Activated naive CD4-positive, alpha-beta T cell treated with anti-CD3 and anti-CD28 coated beads, Interleukin-2, amount 50 U/mL, for 24 hours (primary cell): ENCODE results near the gene ATG4C.
"Not testable (repeated sequence)": the region's sequence is repeated elsewhere in the genome, so short reads cannot be mapped to it uniquely, and the experiment has no call there.

ENCODE experiments used
- H3K27ac Mint-ChIP-seq: one replicate; pipeline ENCODE4 v1.8.0; 2021; ENCODE audit warnings: mild to moderate bottlenecking, mixed read lengths
- H3K27me3 Mint-ChIP-seq: one replicate; pipeline ENCODE4 v1.8.0; 2021; ENCODE audit warnings: mixed read lengths
- H3K36me3 Mint-ChIP-seq: one replicate; pipeline ENCODE4 v1.8.0; 2021; ENCODE audit warnings: mixed read lengths
- H3K4me1 Mint-ChIP-seq: one replicate; pipeline ENCODE4 v1.8.0; 2021; ENCODE audit warnings: mixed read lengths
- H3K4me3 Mint-ChIP-seq: one replicate; pipeline ENCODE4 v1.8.0; 2021; ENCODE audit warnings: mild to moderate bottlenecking, mixed read lengths
- H3K9me3 Mint-ChIP-seq: one replicate; pipeline ENCODE4 v1.8.0; 2021; ENCODE audit warnings: mixed read lengths

Gene ATG4C

GRCh38 chr1:62762027-62762426 lies 21.9 kb upstream of the ATG4C start:
- not testable (repeated sequence) for H3K27me3 Mint-ChIP-seq, H3K27ac Mint-ChIP-seq, H3K9me3 Mint-ChIP-seq, H3K36me3 Mint-ChIP-seq, H3K4me3 Mint-ChIP-seq, H3K4me1 Mint-ChIP-seq

GRCh38 chr1:62765981-62766380 lies 18.0 kb upstream of the ATG4C start:
- H3K36me3 Mint-ChIP-seq = no peaks in the 10 kb centered on the region
- no peak overlapping the region for H3K27ac Mint-ChIP-seq
- no peaks in the 10 kb centered on the region for H3K4me1 Mint-ChIP-seq
- no peak overlapping the region for H3K4me3 Mint-ChIP-seq
- H3K9me3 Mint-ChIP-seq = no peaks in the 10 kb centered on the region
- H3K27me3 Mint-ChIP-seq = no peaks in the 10 kb centered on the region

DNA sequence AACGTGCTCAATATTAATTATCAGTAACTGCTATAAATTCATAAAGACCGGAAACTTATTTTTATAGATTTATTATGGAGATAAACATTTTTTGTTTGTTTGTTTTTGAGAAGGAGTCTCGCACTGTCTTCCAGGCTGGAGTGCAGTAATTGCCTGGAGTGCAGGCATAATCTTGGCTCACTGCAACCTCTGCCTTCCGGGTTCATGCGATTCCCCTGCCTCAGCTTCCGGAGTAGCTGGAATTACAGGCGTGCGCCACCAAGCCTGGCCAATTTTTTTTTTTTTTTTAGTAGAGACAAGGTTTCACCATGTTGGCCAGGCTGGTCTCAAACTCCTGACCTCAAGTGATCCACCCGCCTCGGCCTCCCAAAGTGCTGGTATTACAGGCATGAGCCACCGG lies 15.4 kb upstream of the ATG4C start:
- not testable (repeated sequence) for H3K4me1 Mint-ChIP-seq, H3K27ac Mint-ChIP-seq, H3K9me3 Mint-ChIP-seq, H3K36me3 Mint-ChIP-seq, H3K27me3 Mint-ChIP-seq, H3K4me3 Mint-ChIP-seq

DNA sequence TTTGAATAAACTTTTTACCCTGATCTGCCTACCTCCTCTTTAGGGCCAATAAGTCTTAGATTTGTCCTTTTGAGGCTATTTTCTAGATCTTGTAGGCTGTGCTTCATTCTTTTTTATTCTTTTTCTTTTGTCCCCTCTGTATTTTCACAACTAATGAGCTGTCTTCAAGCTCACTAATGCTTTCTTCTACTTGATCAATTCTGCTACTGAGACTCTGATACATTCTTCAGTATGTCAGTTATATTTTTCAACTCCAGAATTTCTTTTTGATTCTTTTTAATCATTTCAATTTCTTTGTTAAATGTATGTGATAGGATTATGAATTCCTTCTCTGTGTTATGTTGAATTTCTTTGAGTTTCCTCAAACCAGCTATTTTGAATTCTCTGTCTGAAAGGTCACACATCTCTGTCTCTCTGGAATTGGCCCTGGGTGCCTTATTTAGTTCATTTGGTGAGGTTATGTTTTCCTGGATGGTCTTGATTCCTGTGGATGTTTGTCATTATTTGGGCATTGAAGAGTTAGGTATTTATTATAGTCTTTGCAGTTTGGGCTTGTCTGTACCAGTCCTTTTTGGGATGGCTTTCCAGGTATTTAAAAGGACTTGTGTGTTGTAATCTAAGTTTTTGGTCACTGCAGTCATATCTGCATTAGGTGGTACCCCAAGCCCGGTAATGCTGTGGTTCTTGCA lies 11.2 kb upstream of the ATG4C start:
- H3K27ac Mint-ChIP-seq = no peak overlapping the region
- H3K4me3 Mint-ChIP-seq = no peak overlapping the region
- H3K27me3 Mint-ChIP-seq = no peaks in the 10 kb centered on the region
- H3K4me1 Mint-ChIP-seq = no peaks in the 10 kb centered on the region
- H3K36me3 Mint-ChIP-seq = peaks cover 1% of the 10 kb centered on the region
- H3K9me3 Mint-ChIP-seq = peaks cover 6% of the 10 kb centered on the region

GRCh38 chr1:62774006-62774405 lies 9.9 kb upstream of the ATG4C start:
- Mint-ChIP-seq H3K4me3 (no peak overlapping the region), H3K27me3 (peaks cover 2% of the 10 kb centered on the region), H3K36me3 (peaks cover 1% of the 10 kb centered on the region), H3K9me3 (peaks cover 6% of the 10 kb centered on the region), H3K4me1 (no peaks in the 10 kb centered on the region), H3K27ac (no peak overlapping the region)

DNA sequence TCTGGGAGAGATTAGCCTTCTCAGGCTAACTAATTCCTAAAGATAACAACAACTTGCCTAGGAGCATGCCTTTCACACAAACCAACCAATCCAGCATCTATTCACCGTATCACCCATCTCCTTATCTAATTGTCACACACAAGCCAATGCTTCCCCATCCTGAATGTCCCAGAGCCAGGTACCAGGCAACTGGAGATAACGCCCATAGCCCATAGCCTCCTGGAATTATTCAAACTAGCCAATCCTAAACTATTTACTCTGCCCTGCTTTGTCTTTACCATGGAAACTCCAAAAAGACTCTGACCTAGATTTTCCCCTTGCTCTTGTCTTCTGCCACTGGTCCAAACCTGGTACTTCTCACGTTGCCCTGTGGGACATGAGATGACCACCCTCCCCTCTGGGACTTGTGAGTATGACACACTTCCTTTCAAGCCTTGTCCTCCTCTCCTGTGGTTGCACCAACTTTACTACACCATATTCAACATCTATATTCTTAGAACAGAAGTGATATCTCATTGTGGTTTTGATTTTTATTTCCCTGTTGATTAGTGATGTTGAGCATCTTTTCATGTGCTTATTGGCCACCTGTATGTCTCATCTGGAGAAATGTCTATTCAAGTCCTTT lies 8.8 kb upstream of the ATG4C start:
- no peaks in the 10 kb centered on the region for H3K4me1 Mint-ChIP-seq
- peaks cover 1% of the 10 kb centered on the region for H3K36me3 Mint-ChIP-seq
- no peak overlapping the region for H3K4me3 Mint-ChIP-seq
- peaks cover 5% of the 10 kb centered on the region for H3K27me3 Mint-ChIP-seq
- no peak overlapping the region for H3K27ac Mint-ChIP-seq
- peaks cover 6% of the 10 kb centered on the region for H3K9me3 Mint-ChIP-seq

GRCh38 chr1:62778208-62778607 lies 5.7 kb upstream of the ATG4C start:
- Mint-ChIP-seq H3K4me3 (no peak overlapping the region), H3K27me3 (peaks cover 5% of the 10 kb centered on the region), H3K4me1 (no peaks in the 10 kb centered on the region), H3K27ac (no peak overlapping the region), H3K9me3 (no peaks in the 10 kb centered on the region), H3K36me3 (no peaks in the 10 kb centered on the region)

DNA sequence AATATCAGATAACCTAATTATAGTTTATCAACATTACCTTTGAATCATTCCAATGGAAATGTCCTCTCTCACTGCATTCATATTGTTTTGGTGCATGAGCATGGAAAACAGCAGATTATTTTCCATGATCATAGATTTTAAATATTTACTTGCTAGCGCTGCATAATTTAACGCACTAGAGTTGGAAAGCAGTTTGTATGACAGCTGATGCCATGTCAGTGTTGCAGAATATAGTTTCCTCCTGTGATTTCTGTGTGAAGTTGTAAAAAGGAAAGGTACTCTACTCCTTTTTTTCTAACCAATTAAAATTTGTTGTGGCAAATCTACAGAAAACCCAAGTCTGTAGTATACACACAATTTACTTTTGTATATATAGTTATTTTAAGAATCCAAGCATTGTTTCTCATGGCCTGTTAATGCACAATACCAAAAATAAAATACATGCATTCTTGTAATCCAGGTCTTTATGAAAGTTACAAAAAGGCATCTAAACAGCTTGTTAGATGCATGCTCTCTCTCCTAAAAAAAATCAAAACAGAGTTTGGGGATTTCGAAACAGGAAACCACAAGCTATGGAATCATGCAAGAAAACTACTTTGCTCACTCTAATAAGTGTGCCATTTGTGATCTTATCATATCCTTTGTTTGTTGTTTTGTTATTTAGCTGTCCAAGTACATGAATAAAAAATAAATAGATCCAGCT lies 1.9 kb upstream of the ATG4C start:
- Mint-ChIP-seq H3K4me1 (peaks cover 11% of the 10 kb centered on the region), H3K27ac (no peak overlapping the region), H3K36me3 (no peaks in the 10 kb centered on the region), H3K27me3 (peaks cover 5% of the 10 kb centered on the region), H3K4me3 (no peak overlapping the region), H3K9me3 (no peaks in the 10 kb centered on the region)

GRCh38 chr1:62782544-62783212 lies 1.3 kb upstream of the ATG4C start:
- not testable (repeated sequence) for H3K4me3 Mint-ChIP-seq, H3K27ac Mint-ChIP-seq, H3K36me3 Mint-ChIP-seq

GRCh38 chr1:62784509-62785365 lies 805 bp downstream of the ATG4C start:
- no peaks in the 10 kb centered on the region for H3K36me3 Mint-ChIP-seq
- H3K4me1 Mint-ChIP-seq = peaks cover 18% of the 10 kb centered on the region
- H3K4me3 Mint-ChIP-seq = no peak overlapping the region
- no peaks in the 10 kb centered on the region for H3K27me3 Mint-ChIP-seq
- no peak overlapping the region for H3K27ac Mint-ChIP-seq
- no peaks in the 10 kb centered on the region for H3K9me3 Mint-ChIP-seq

More at GRCh38 chr1:62782544-62783212, 1.3 kb upstream of the ATG4C start:
- H3K4me1 Mint-ChIP-seq = peaks cover 13% of the 10 kb centered on the region
- H3K9me3 Mint-ChIP-seq, H3K27me3 Mint-ChIP-seq: not testable (repeated sequence)

DNA sequence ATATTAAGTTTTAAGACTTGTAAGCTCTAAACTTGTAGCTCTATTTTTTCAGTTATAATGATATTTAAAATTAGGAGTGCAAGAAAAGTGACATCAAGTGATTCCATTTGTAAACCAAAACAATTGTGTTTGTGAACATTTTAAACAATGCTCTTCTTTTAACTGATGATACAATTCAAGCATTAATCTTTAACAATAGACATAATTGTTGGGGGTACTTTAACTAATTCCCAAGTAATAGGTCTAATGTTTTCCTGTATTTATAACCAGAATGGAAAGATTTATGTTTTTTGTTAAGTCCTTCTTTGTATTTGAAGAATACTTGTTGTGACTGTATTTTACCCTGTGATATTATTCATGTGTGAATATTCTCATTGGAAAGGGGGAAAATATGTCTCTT lies 6.8 kb downstream of the ATG4C start:
- H3K27ac Mint-ChIP-seq = no peak overlapping the region
- H3K4me3 Mint-ChIP-seq = no peak overlapping the region
- no peaks in the 10 kb centered on the region for H3K9me3 Mint-ChIP-seq
- H3K27me3 Mint-ChIP-seq = no peaks in the 10 kb centered on the region
- peaks cover 27% of the 10 kb centered on the region for H3K4me1 Mint-ChIP-seq
- H3K36me3 Mint-ChIP-seq = peaks cover 2% of the 10 kb centered on the region

DNA sequence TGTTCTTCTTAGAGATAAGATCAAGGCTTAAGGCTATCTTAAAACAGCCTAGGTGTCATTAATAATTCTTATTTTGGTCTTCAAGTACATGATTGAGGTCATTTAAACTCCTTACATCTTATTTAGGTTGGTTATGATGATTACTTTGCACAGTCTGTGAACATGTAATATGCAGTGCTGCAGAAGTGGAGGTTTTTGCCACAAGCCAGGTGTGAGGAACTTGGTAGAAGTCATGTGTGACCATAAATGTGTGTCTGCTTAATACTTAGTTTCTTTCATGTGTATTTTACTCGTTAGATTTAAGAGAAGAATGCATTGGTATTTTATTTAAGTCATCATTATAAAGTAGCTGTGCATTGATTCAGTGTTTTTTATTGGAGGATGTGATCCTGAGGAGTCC lies 10.1 kb downstream of the ATG4C start:
- Mint-ChIP-seq H3K27me3 (no peaks in the 10 kb centered on the region), H3K9me3 (no peaks in the 10 kb centered on the region), H3K4me3 (no peak overlapping the region), H3K36me3 (peaks cover 2% of the 10 kb centered on the region), H3K27ac (no peak overlapping the region), H3K4me1 (peaks cover 16% of the 10 kb centered on the region)

DNA sequence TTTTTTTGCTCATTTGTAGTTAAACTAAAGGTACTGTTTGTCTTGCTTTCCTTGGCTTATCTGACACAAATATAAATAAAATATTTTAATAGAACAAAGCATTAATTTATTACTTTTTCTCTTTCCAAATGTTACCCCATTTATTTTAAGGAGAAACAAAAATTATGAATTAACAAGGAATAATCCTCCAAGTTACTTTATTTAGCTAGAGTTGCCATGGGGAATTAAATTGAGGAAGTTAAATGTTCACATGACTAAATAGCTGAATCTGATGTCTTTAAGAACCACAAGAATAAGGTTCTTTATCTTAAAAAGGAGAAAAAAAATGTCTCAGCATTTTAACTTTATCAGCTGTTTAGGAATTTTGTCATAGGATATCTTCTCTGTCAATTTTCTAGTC lies 12.3 kb downstream of the ATG4C start:
- H3K4me3 Mint-ChIP-seq = no peak overlapping the region
- peaks cover 29% of the 10 kb centered on the region for H3K4me1 Mint-ChIP-seq
- no peaks in the 10 kb centered on the region for H3K9me3 Mint-ChIP-seq
- H3K27ac Mint-ChIP-seq = no peak overlapping the region
- no peaks in the 10 kb centered on the region for H3K27me3 Mint-ChIP-seq
- H3K36me3 Mint-ChIP-seq = peaks cover 8% of the 10 kb centered on the region

DNA sequence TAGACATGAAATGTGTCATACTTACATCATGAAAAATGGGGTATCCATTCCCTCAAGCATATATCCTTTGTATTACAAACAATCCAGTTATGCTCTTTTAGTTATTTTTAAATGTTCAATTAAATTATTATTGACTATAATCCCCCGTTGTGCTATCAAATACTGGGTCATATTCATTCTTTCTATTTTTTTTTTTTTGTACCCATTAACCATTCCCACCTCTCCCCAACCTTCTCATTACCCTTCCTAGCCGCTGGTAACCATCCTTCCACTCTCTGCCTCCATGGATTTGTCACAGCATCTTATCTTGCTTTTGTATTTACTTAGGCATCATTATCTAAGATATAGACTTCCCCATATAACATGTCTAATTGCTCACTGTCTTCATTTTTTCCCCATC lies 15.8 kb downstream of the ATG4C start:
- peaks cover 25% of the 10 kb centered on the region for H3K4me1 Mint-ChIP-seq
- peaks cover 13% of the 10 kb centered on the region for H3K36me3 Mint-ChIP-seq
- H3K27me3 Mint-ChIP-seq = no peaks in the 10 kb centered on the region
- H3K4me3 Mint-ChIP-seq = no peak overlapping the region
- no peak overlapping the region for H3K27ac Mint-ChIP-seq
- no peaks in the 10 kb centered on the region for H3K9me3 Mint-ChIP-seq

- Mint-ChIP-seq H3K36me3 (peaks cover 13% of the 10 kb centered on the region), H3K4me3 (no peak overlapping the region), H3K4me1 (peaks cover 23% of the 10 kb centered on the region), H3K27ac (no peak overlapping the region), H3K27me3 (no peaks in the 10 kb centered on the region), H3K9me3 (no peaks in the 10 kb centered on the region)
Measured at GRCh38 chr1:62800281-62800680, 16.3 kb downstream of the ATG4C start.
